SH-SY5Y (cell line): ENCODE data around the gene YWHAG.

ENCODE experiments used
- GATA2 ChIP-seq: IDR thresholded peaks from 2 replicates; pipeline ENCODE4 v1.6.1; 2011; ENCODE audit warnings: mild to moderate bottlenecking, low read depth, low read length
- GATA3 ChIP-seq: IDR thresholded peaks from 2 replicates; pipeline ENCODE4 v1.6.1; 2011; ENCODE audit warnings: low read depth, mild to moderate bottlenecking, low read length, moderate library complexity

GRCh38 chr7:76346778-76347177 is 12.0 kb downstream of the YWHAG start:
- no peak for TF ChIP-seq GATA3
- TF ChIP-seq GATA2: no peak
